Measurements from ENCODE around the gene PKN1. TPM values are rescaled to one million over a fixed set of nuclear protein-coding genes. Genes with fewer than 3 reads are reported as not detected.
"Not testable (repeated sequence)": the region's sequence is repeated elsewhere in the genome, so short reads cannot be mapped to it uniquely, and the experiment has no call there.

Gene PKN1
- 100 to 1,000 TPM; 171 to 213 (median 197) TPM for total RNA-seq

GRCh38 chr19:14432791-14433553, at the start of gene PKN1:
Gene PKN1, plus strand, starts transcription at chr19:14433306. Its CDS starts 216 bp downstream, at chr19:14433522.
- H3K4me1 Mint-ChIP-seq (ENCODE audit: low read depth): peaks cover 30% of the 10 kb centered on the region
- no peaks in the 10 kb centered on the region for H3K9me3 Mint-ChIP-seq
- H3K4me3 Mint-ChIP-seq: peak within 1 kb of the TSS; percentile 82
- ATAC-seq (peak; percentile 51 to 53), DNase-seq (peak; percentile 43)
- no peaks in the 10 kb centered on the region for H3K36me3 Mint-ChIP-seq (ENCODE audit: insufficient read depth)
- no peaks in the 10 kb centered on the region for H3K27me3 Mint-ChIP-seq (ENCODE audit: low read depth)

- peaks cover 40% of the 10 kb centered on the region for H3K4me1 Mint-ChIP-seq (ENCODE audit: low read depth)
- peak; percentile 19 to 23 for ATAC-seq
These were observed 49.2 kb upstream of the PKN1 start for GRCh38 chr19:14383661-14384555.

GRCh38 chr19:14385492-14385891, 47.6 kb upstream of the PKN1 start:
- Mint-ChIP-seq H3K36me3 (ENCODE audit: insufficient read depth) (peaks cover 17% of the 10 kb centered on the region), H3K9me3 (no peaks in the 10 kb centered on the region), H3K4me3 (peak overlapping the region; percentile 97), H3K4me1 (ENCODE audit: low read depth) (peaks cover 27% of the 10 kb centered on the region), H3K27me3 (ENCODE audit: low read depth) (no peaks in the 10 kb centered on the region)
- no peak for ATAC-seq
- no peak for DNase-seq

More at GRCh38 chr19:14383661-14384555, 49.2 kb upstream of the PKN1 start:
- no peaks in the 10 kb centered on the region for H3K9me3 Mint-ChIP-seq
- DNase-seq: peak; percentile 53
- H3K4me3 Mint-ChIP-seq: peak overlapping the region; percentile 97
- no peaks in the 10 kb centered on the region for H3K27me3 Mint-ChIP-seq (ENCODE audit: low read depth)
- peaks cover 15% of the 10 kb centered on the region for H3K36me3 Mint-ChIP-seq (ENCODE audit: insufficient read depth)

- DNase-seq (no peak), ATAC-seq (no peak)
- Mint-ChIP-seq H3K4me1 (ENCODE audit: low read depth) (peaks cover 8% of the 10 kb centered on the region), H3K9me3 (no peaks in the 10 kb centered on the region), H3K27me3 (ENCODE audit: low read depth) (no peaks in the 10 kb centered on the region), H3K36me3 (ENCODE audit: insufficient read depth) (peaks cover 25% of the 10 kb centered on the region), H3K4me3 (no peak overlapping the region)
These were observed 42.6 kb upstream of the PKN1 start for GRCh38 chr19:14390548-14390947.

GRCh38 chr19:14391156-14391821, 41.8 kb upstream of the PKN1 start:
- Mint-ChIP-seq H3K9me3 (no peaks in the 10 kb centered on the region), H3K27me3 (ENCODE audit: low read depth) (no peaks in the 10 kb centered on the region), H3K4me1 (ENCODE audit: low read depth) (peaks cover 8% of the 10 kb centered on the region), H3K36me3 (ENCODE audit: insufficient read depth) (peaks cover 31% of the 10 kb centered on the region), H3K4me3 (no peak overlapping the region)
- ATAC-seq (no peak), DNase-seq (no peak)

GRCh38 chr19:14393329-14393728, 39.8 kb upstream of the PKN1 start:
- ATAC-seq (no peak), DNase-seq (no peak)
- Mint-ChIP-seq H3K4me3 (no peak overlapping the region), H3K4me1 (ENCODE audit: low read depth) (peaks cover 14% of the 10 kb centered on the region), H3K36me3 (ENCODE audit: insufficient read depth) (peaks cover 43% of the 10 kb centered on the region), H3K27me3 (ENCODE audit: low read depth) (no peaks in the 10 kb centered on the region), H3K9me3 (no peaks in the 10 kb centered on the region)

GRCh38 chr19:14394167-14394566, 38.9 kb upstream of the PKN1 start:
- Mint-ChIP-seq H3K4me1 (ENCODE audit: low read depth) (peaks cover 10% of the 10 kb centered on the region), H3K36me3 (ENCODE audit: insufficient read depth) (peaks cover 41% of the 10 kb centered on the region), H3K27me3 (ENCODE audit: low read depth) (no peaks in the 10 kb centered on the region), H3K9me3 (no peaks in the 10 kb centered on the region), H3K4me3 (no peak overlapping the region)
- DNase-seq (no peak), ATAC-seq (no peak)

GRCh38 chr19:14395262-14395661, 37.8 kb upstream of the PKN1 start:
- ATAC-seq: no peak
- no peak overlapping the region for H3K4me3 Mint-ChIP-seq
- H3K9me3 Mint-ChIP-seq: no peaks in the 10 kb centered on the region
- peaks cover 39% of the 10 kb centered on the region for H3K36me3 Mint-ChIP-seq (ENCODE audit: insufficient read depth)
- DNase-seq: no peak
- no peaks in the 10 kb centered on the region for H3K27me3 Mint-ChIP-seq (ENCODE audit: low read depth)
- peaks cover 10% of the 10 kb centered on the region for H3K4me1 Mint-ChIP-seq (ENCODE audit: low read depth)

GRCh38 chr19:14395710-14396336, 37.3 kb upstream of the PKN1 start:
- DNase-seq (no peak), ATAC-seq (no peak)
- Mint-ChIP-seq H3K9me3 (no peaks in the 10 kb centered on the region), H3K27me3 (ENCODE audit: low read depth) (no peaks in the 10 kb centered on the region), H3K36me3 (ENCODE audit: insufficient read depth) (peaks cover 36% of the 10 kb centered on the region), H3K4me1 (ENCODE audit: low read depth) (peaks cover 10% of the 10 kb centered on the region), H3K4me3 (no peak overlapping the region)

GRCh38 chr19:14396730-14397129, 36.4 kb upstream of the PKN1 start:
- not testable (repeated sequence) for H3K9me3 Mint-ChIP-seq

GRCh38 chr19:14397168-14397567, 35.9 kb upstream of the PKN1 start:
- H3K9me3 Mint-ChIP-seq; DNase-seq; ATAC-seq; H3K27me3 Mint-ChIP-seq (ENCODE audit: low read depth); H3K4me3 Mint-ChIP-seq: not testable (repeated sequence)
- Mint-ChIP-seq H3K4me1 (ENCODE audit: low read depth) (peaks cover 10% of the 10 kb centered on the region), H3K36me3 (ENCODE audit: insufficient read depth) (peaks cover 37% of the 10 kb centered on the region)

More at GRCh38 chr19:14396730-14397129, 36.4 kb upstream of the PKN1 start:
- peaks cover 10% of the 10 kb centered on the region for H3K4me1 Mint-ChIP-seq (ENCODE audit: low read depth)
- H3K4me3 Mint-ChIP-seq; H3K27me3 Mint-ChIP-seq (ENCODE audit: low read depth); DNase-seq: not testable (repeated sequence)
- peaks cover 37% of the 10 kb centered on the region for H3K36me3 Mint-ChIP-seq (ENCODE audit: insufficient read depth)
- ATAC-seq: peak; percentile 19 to 35

- Mint-ChIP-seq H3K36me3 (ENCODE audit: insufficient read depth) (peaks cover 39% of the 10 kb centered on the region), H3K9me3 (no peaks in the 10 kb centered on the region), H3K27me3 (ENCODE audit: low read depth) (no peaks in the 10 kb centered on the region), H3K4me1 (ENCODE audit: low read depth) (peaks cover 10% of the 10 kb centered on the region), H3K4me3 (no peak overlapping the region)
- DNase-seq (no peak), ATAC-seq (no peak)
These were observed 32.1 kb upstream of the PKN1 start for GRCh38 chr19:14400951-14401431.

- H3K4me1 Mint-ChIP-seq (ENCODE audit: low read depth): peaks cover 8% of the 10 kb centered on the region
- no peaks in the 10 kb centered on the region for H3K27me3 Mint-ChIP-seq (ENCODE audit: low read depth)
- no peak overlapping the region for H3K4me3 Mint-ChIP-seq
- ATAC-seq (no peak), DNase-seq (no peak)
- peaks cover 35% of the 10 kb centered on the region for H3K36me3 Mint-ChIP-seq (ENCODE audit: insufficient read depth)
- no peaks in the 10 kb centered on the region for H3K9me3 Mint-ChIP-seq
These were observed 31.5 kb upstream of the PKN1 start for GRCh38 chr19:14401468-14402195.

All from activated T-cell treated with anti-CD3 and anti-CD28 coated beads, Interleukin-2, amount 50 U/mL, for 4 hours (primary cell).